ENCODE measurements around the gene CAB39L. TPM values are rescaled to one million over a fixed set of nuclear protein-coding genes. Genes with fewer than 3 reads are reported as not detected.

Gene CAB39L
- polyA plus RNA-seq, 1 donor from 2014 or later = 40.3 TPM

- H3K9me2 ChIP-seq (ENCODE audit: insufficient read depth, low read length) = no peaks in the 10 kb centered on the region
- TF ChIP-seq SMC3 (conservative IDR thresholded peaks at IDR 0.05; ENCODE audit: poor library complexity) (no peak), RAD21 (conservative IDR thresholded peaks at IDR 0.05) (no peak), CTCF (IDR thresholded peaks at IDR 0.05; ENCODE audit: poor library complexity, severe bottlenecking) (no peak), REST (IDR thresholded peaks at IDR 0.05; ENCODE audit: borderline replicate concordance) (no peak), EP300 (conservative IDR thresholded peaks at IDR 0.05; ENCODE audit: poor library complexity, severe bottlenecking) (no peak), EZH2 (IDR thresholded peaks at IDR 0.05; ENCODE audit: borderline replicate concordance, insufficient read depth, low read length, poor library complexity, severe bottlenecking) (no peak), TAF1 (IDR thresholded peaks at IDR 0.05; ENCODE audit: low read depth) (no peak), MXI1 (conservative IDR thresholded peaks at IDR 0.05; ENCODE audit: poor library complexity, severe bottlenecking) (no peak), POLR2AphosphoS5 (IDR thresholded peaks at IDR 0.05) (no peak)
- no peaks in the 10 kb centered on the region for H4K20me1 ChIP-seq (ENCODE audit: insufficient read depth)
- H3K36me3 ChIP-seq (ENCODE audit: insufficient read depth, low read length) = no peaks in the 10 kb centered on the region
- no peak overlapping the region for H3K4me3 ChIP-seq (ENCODE audit: low read length)
- no peak overlapping the region for H3K27ac ChIP-seq (ENCODE audit: low read length)
- H3K9me3 ChIP-seq (ENCODE audit: low read length) = no peaks in the 10 kb centered on the region
- no peak overlapping the region for H3K4me2 ChIP-seq (ENCODE audit: low read length)
- H3K27me3 ChIP-seq (ENCODE audit: insufficient read depth, low read depth, low read length) = no peaks in the 10 kb centered on the region
- H3F3A ChIP-seq (ENCODE audit: insufficient read depth, low read length, poor library complexity, severe bottlenecking) = no peaks in the 10 kb centered on the region
- H3K9ac ChIP-seq (ENCODE audit: low read length) = no peak overlapping the region
- H2AFZ ChIP-seq (ENCODE audit: low read depth, low read length) = no peak overlapping the region
- H3K79me2 ChIP-seq (replicated peaks; ENCODE audit: insufficient read depth, low read length) = no peaks in the 10 kb centered on the region
Observed at GRCh38 chr13:49341941-49342340, 101.9 kb downstream of the CAB39L start.

- H3K27me3 ChIP-seq (ENCODE audit: insufficient read depth, low read depth, low read length) = no peaks in the 10 kb centered on the region
- H3K9ac ChIP-seq (ENCODE audit: low read length) = no peak overlapping the region
- no peaks in the 10 kb centered on the region for H3K36me3 ChIP-seq (ENCODE audit: insufficient read depth, low read length)
- no peaks in the 10 kb centered on the region for H3K9me2 ChIP-seq (ENCODE audit: insufficient read depth, low read length)
- TF ChIP-seq MXI1 (conservative IDR thresholded peaks at IDR 0.05; ENCODE audit: poor library complexity, severe bottlenecking) (no peak), RAD21 (conservative IDR thresholded peaks at IDR 0.05) (no peak)
- no peak overlapping the region for H3K27ac ChIP-seq (ENCODE audit: low read length)
- H3K4me3 ChIP-seq (ENCODE audit: low read length) = no peak overlapping the region
- H3K9me3 ChIP-seq (ENCODE audit: low read length) = no peaks in the 10 kb centered on the region
- H4K20me1 ChIP-seq (ENCODE audit: insufficient read depth) = no peaks in the 10 kb centered on the region
- H3F3A ChIP-seq (ENCODE audit: insufficient read depth, low read length, poor library complexity, severe bottlenecking) = no peaks in the 10 kb centered on the region
- H3K79me2 ChIP-seq (replicated peaks; ENCODE audit: insufficient read depth, low read length) = no peaks in the 10 kb centered on the region
- no peak overlapping the region for H3K4me2 ChIP-seq (ENCODE audit: low read length)
- no peak overlapping the region for H2AFZ ChIP-seq (ENCODE audit: low read depth, low read length)
Observed at GRCh38 chr13:49341517-49341916, 102.3 kb downstream of the CAB39L start.

GRCh38 chr13:49340161-49340560, 103.7 kb downstream of the CAB39L start:
- Histone ChIP-seq H4K20me1 (ENCODE audit: insufficient read depth) (no peaks in the 10 kb centered on the region), H3K79me2 (replicated peaks; ENCODE audit: insufficient read depth, low read length) (no peaks in the 10 kb centered on the region), H3K36me3 (ENCODE audit: insufficient read depth, low read length) (no peaks in the 10 kb centered on the region), H3K4me2 (ENCODE audit: low read length) (no peak overlapping the region), H3K4me3 (ENCODE audit: low read length) (no peak overlapping the region), H3K27me3 (ENCODE audit: insufficient read depth, low read depth, low read length) (no peaks in the 10 kb centered on the region), H2AFZ (ENCODE audit: low read depth, low read length) (no peak overlapping the region), H3K9ac (ENCODE audit: low read length) (no peak overlapping the region), H3K9me3 (ENCODE audit: low read length) (no peaks in the 10 kb centered on the region), H3K9me2 (ENCODE audit: insufficient read depth, low read length) (no peaks in the 10 kb centered on the region), H3K27ac (ENCODE audit: low read length) (no peak overlapping the region), H3F3A (ENCODE audit: insufficient read depth, low read length, poor library complexity, severe bottlenecking) (no peaks in the 10 kb centered on the region)
- TF ChIP-seq RAD21 (conservative IDR thresholded peaks at IDR 0.05) = no peak
- no peak for TF ChIP-seq CTCF (IDR thresholded peaks at IDR 0.05; ENCODE audit: poor library complexity, severe bottlenecking)
- no peak for TF ChIP-seq POLR2AphosphoS5 (IDR thresholded peaks at IDR 0.05)
